HEK293 (cell line): ENCODE measurements around the gene TMEM231.

Experiments
- CTCF ChIA-PET: fragments of 350-600 bp; formaldehyde crosslinking; extraction: SDS; loops from one replicate; lab custom pipeline; 2021; ENCODE audit warnings: antibody characterized with exemption; lab: Yijun Ruan, JAX
- POLR2A ChIA-PET: fragments of 300-600 bp; formaldehyde crosslinking; extraction: SDS; loops from one replicate; lab custom pipeline; 2020; ENCODE audit warnings: antibody characterized with exemption, inconsistent platforms; lab: Yijun Ruan, JAX
- H3K27ac ChIP-seq: fragments of 200-500 bp; sonication (Bioruptor generic); 2 replicates; pipeline ENCODE4 v1.5.1; 2014; ENCODE audit warnings: low read depth, low read length, control low read depth, inconsistent platforms; ENCODE audit errors: extremely low read depth
- H3K36me3 ChIP-seq, 2 experiments: fragments of 200-500 bp in 1 of 2; sonication (Bioruptor generic) in 1 of 2; 1 replicate in 1 of 2; 2 replicates in 1 of 2; pipeline ENCODE4 v1.5.1; 2014 to 2017; ENCODE audit warnings: inconsistent platforms in 2 of 2, low read length in 2 of 2; ENCODE audit not compliant: control insufficient read depth in 2 of 2, insufficient read depth in 1 of 2
- H3K4me1 ChIP-seq: fragments of 200-500 bp; sonication (Bioruptor generic); 2 replicates; pipeline ENCODE4 v1.5.1; 2014; ENCODE audit warnings: mild to moderate bottlenecking, low read length, inconsistent platforms; ENCODE audit not compliant: control insufficient read depth, insufficient read depth
- H3K4me3 ChIP-seq: 2 replicates; pipeline ENCODE4 v1.5.1; 2011; ENCODE audit warnings: low read depth, mild to moderate bottlenecking, control low read depth, low read length, moderate library complexity
- H3K9me3 ChIP-seq: fragments of 200-500 bp; sonication (Bioruptor generic); 2 replicates; pipeline ENCODE4 v1.5.1; 2014; ENCODE audit warnings: low read depth, low read length, inconsistent platforms; ENCODE audit not compliant: control insufficient read depth, insufficient read depth
- FEZF1 ChIP-seq: fragments of 450-650 bp; formaldehyde crosslinking; IDR thresholded peaks from 2 replicates; pipeline ENCODE4 v1.5.1; 2016; ENCODE audit warnings: missing biosample characterization, missing genetic modification characterization
- HOXC10 ChIP-seq: sonication (generic); formaldehyde crosslinking; IDR thresholded peaks from 2 replicates; pipeline ENCODE4 v1.8.1; 2023; ENCODE audit warnings: mild to moderate bottlenecking, missing genetic modification reagents
- KLF10 ChIP-seq: fragments of 450-650 bp; IDR thresholded peaks from 2 replicates; pipeline ENCODE4 v1.5.1; 2018; ENCODE audit warnings: missing biosample characterization, mild to moderate bottlenecking, missing genetic modification characterization
- KLF16 ChIP-seq: fragments of 450-650 bp; formaldehyde crosslinking; IDR thresholded peaks from 2 replicates; pipeline ENCODE4 v1.5.1; 2017; ENCODE audit warnings: missing biosample characterization, missing genetic modification characterization
- PRDM4 ChIP-seq: fragments of 450-650 bp; formaldehyde crosslinking; IDR thresholded peaks from 2 replicates; pipeline ENCODE4 v1.5.1; 2017; ENCODE audit warnings: missing biosample characterization, missing genetic modification characterization
- REST ChIP-seq: fragments of 450-650 bp; formaldehyde crosslinking; IDR thresholded peaks from 2 replicates; pipeline ENCODE4 v1.5.1; 2016; ENCODE audit warnings: missing biosample characterization, missing genetic modification characterization
- SETDB1 ChIP-seq: IDR thresholded peaks from one replicate; pipeline ENCODE4 v1.6.1; 2017; ENCODE audit warnings: mild to moderate bottlenecking, low read length, moderate library complexity, mixed read lengths; ENCODE audit not compliant: insufficient read length
- ZBTB26 ChIP-seq: fragments of 450-650 bp; formaldehyde crosslinking; optimal IDR thresholded peaks from 2 replicates; pipeline ENCODE3; 2016; ENCODE audit warnings: missing biosample characterization, mild to moderate bottlenecking, missing genetic modification characterization
- ZBTB7A ChIP-seq: fragments of 450-650 bp; formaldehyde crosslinking; IDR thresholded peaks from 2 replicates; pipeline ENCODE4 v1.5.1; 2016; ENCODE audit warnings: low read depth, missing biosample characterization, missing genetic modification characterization
- ZBTB8A ChIP-seq: fragments of 450-650 bp; formaldehyde crosslinking; IDR thresholded peaks from 2 replicates; pipeline ENCODE4 v1.5.1; 2016; ENCODE audit warnings: missing biosample characterization, missing genetic modification characterization
- ZNF112 ChIP-seq: fragments of 450-650 bp; formaldehyde crosslinking; IDR thresholded peaks from 2 replicates; pipeline ENCODE4 v1.5.0; 2017; ENCODE audit warnings: missing biosample characterization, missing genetic modification characterization
- ZNF175 ChIP-seq: fragments of 450-650 bp; formaldehyde crosslinking; IDR thresholded peaks from 2 replicates; pipeline ENCODE4 v1.5.1; 2016; ENCODE audit warnings: missing biosample characterization, missing genetic modification characterization
- ZNF324 ChIP-seq: fragments of 450-650 bp; formaldehyde crosslinking; IDR thresholded peaks from 2 replicates; pipeline ENCODE4 v1.5.1; 2016; ENCODE audit warnings: missing biosample characterization, missing genetic modification characterization
- ZNF521 ChIP-seq: fragments of 450-650 bp; formaldehyde crosslinking; IDR thresholded peaks from 2 replicates; pipeline ENCODE4 v1.5.1; 2017; ENCODE audit warnings: missing biosample characterization, mild to moderate bottlenecking, missing genetic modification characterization
- ZNF585B ChIP-seq: fragments of 450-650 bp; formaldehyde crosslinking; IDR thresholded peaks from 2 replicates; pipeline ENCODE4 v1.5.1; 2016; ENCODE audit warnings: missing biosample characterization, missing genetic modification characterization
- ZNF596 ChIP-seq: fragments of 450-650 bp; IDR thresholded peaks from 2 replicates; pipeline ENCODE4 v1.5.0; 2018; ENCODE audit warnings: missing biosample characterization, mild to moderate bottlenecking, missing genetic modification characterization, moderate library complexity
- ZNF623 ChIP-seq: fragments of 450-650 bp; formaldehyde crosslinking; IDR thresholded peaks from 2 replicates; pipeline ENCODE4 v1.5.1; 2016; ENCODE audit warnings: missing biosample characterization, missing genetic modification characterization
- ZNF624 ChIP-seq: fragments of 450-650 bp; formaldehyde crosslinking; IDR thresholded peaks from 2 replicates; pipeline ENCODE4 v1.5.1; 2017; ENCODE audit warnings: missing biosample characterization, missing genetic modification characterization
- ZNF658 ChIP-seq: fragments of 450-650 bp; formaldehyde crosslinking; IDR thresholded peaks from 2 replicates; pipeline ENCODE4; 2016; ENCODE audit warnings: missing biosample characterization, missing genetic modification characterization
- ZNF664 ChIP-seq: fragments of 450-650 bp; formaldehyde crosslinking; IDR thresholded peaks from 2 replicates; pipeline ENCODE4 v1.5.1; 2016; ENCODE audit warnings: missing biosample characterization, missing genetic modification characterization
- ZSCAN18 ChIP-seq: fragments of 450-650 bp; formaldehyde crosslinking; IDR thresholded peaks from 2 replicates; pipeline ENCODE4 v1.5.1; 2016; ENCODE audit warnings: missing biosample characterization, missing genetic modification characterization
- ZSCAN30 ChIP-seq: fragments of 450-650 bp; IDR thresholded peaks from 2 replicates; pipeline ENCODE4 v1.5.1; 2018; ENCODE audit warnings: missing biosample characterization, mild to moderate bottlenecking, missing genetic modification characterization, moderate library complexity
- TF ChIP-seq, protein P1 (sequence below): fragments of 450-650 bp; formaldehyde crosslinking; IDR thresholded peaks from 2 replicates; pipeline ENCODE4 v1.5.1; 2016; ENCODE audit warnings: missing biosample characterization, missing genetic modification characterization

Gene TMEM231

GRCh38 chr16:75529959-75530358 lies 26.1 kb downstream of the TMEM231 start:
- ChIA-PET CTCF (no interaction called here), POLR2A (no interaction called here)
- H3K36me3 ChIP-seq: no peaks in the 10 kb centered on the region
- H3K27ac ChIP-seq: no peak overlapping the region
- no peaks in the 10 kb centered on the region for H3K4me1 ChIP-seq
- H3K4me3 ChIP-seq: no peak overlapping the region
- TF ChIP-seq SETDB1 (no peak), ZNF112 (no peak), ZNF175 (tag by site-specific recombination) (no peak), ZBTB26 (no peak), ZSCAN30 (no peak), ZBTB7A (no peak), ZNF324 (tag by site-specific recombination) (no peak), KLF16 (no peak), PRDM4 (tag by site-specific recombination) (no peak), ZSCAN18 (tag by site-specific recombination) (no peak)
- no peaks in the 10 kb centered on the region for H3K9me3 ChIP-seq

DNA sequence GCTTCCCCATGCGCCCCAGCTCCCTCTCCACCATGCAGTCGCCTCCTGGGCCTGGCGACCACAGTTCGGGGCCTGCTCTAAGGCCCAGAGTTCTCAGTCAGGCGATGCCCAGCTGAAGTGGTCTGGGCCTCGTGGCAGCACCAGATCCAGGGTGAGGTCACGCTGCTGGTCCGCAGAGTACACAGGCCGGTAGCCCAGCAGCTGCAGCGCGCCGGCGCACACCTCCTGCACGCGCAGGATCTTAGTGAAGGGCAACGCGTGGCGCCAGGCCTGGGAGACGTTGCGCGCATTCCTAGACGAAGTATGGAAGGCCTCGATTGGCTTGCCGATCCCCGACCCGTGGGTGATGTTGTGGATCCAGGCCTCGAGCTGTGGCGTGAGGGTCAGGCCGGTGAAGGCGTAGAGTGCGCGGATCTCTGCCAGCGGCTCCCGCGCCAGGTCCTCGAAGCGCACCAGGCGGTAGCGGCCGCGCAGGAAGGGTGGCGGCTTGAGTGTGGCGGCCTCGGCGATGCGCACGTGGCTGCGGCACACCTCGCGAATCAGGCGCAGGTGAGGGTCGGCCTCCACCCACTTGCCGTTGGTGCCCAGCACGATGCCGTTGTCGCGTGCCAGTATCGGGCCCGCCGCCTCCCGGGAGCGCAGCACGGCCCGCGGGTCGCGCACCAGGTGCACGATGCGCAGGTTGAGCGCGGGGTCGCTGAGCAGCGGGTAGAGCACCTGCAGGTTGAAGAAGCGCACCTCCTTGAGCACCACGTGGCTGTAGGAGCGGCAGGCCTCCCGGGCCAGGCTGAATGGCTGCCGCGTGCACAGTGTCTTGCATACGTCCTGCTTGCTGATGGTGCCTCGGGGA lies 26.8 kb downstream of the TMEM231 start:
- Histone ChIP-seq H3K27ac (no peak overlapping the region), H3K36me3 (no peaks in the 10 kb centered on the region), H3K4me1 (no peaks in the 10 kb centered on the region), H3K9me3 (no peaks in the 10 kb centered on the region), H3K4me3 (no peak overlapping the region)
- POLR2A ChIA-PET: no interaction called here
- TF ChIP-seq ZNF664 (tag by site-specific recombination) (no peak), ZBTB8A (tag by site-specific recombination) (no peak), ZNF624 (no peak), KLF10 (tag by site-specific recombination) (no peak)
- CTCF ChIA-PET: interaction anchor here (1.0 kb wide), 1 partner anchor 58 kb away, joined by 3 read pairs; no protein-coding TSS in a partner anchor

DNA sequence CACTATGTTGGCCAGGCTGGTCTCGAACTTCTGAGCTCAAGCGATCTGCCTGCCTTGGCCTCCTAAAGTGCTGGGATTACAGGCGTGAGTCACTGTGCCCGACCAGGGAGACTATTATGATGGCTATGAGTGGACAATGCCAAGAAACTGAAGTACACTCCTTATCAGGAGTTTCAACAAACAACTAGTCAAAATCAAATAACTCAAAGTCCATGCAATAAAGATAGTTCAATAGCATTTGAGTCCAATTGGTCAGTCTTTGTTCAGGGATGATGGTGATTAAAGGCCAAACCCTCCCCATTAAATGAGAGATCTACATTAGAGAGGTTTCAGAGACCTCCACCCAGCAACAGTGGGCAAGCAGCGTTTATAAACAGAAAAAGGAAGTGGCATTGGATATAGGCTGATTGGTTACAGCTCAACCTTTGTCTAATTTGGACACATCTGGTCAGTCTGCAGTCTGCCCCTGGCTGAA lies 28.2 kb downstream of the TMEM231 start:
- CTCF ChIA-PET: interaction anchor here (1.0 kb wide), 1 partner anchor 56 kb away, joined by 3 read pairs; no protein-coding TSS in a partner anchor
- H3K36me3 ChIP-seq: no peaks in the 10 kb centered on the region
- no peaks in the 10 kb centered on the region for H3K9me3 ChIP-seq
- POLR2A ChIA-PET: interaction anchor here (0.6 kb wide), 1 partner anchor 12 kb away, joined by 4 read pairs; no protein-coding TSS in a partner anchor
- no peak overlapping the region for H3K4me3 ChIP-seq
- no peak overlapping the region for H3K27ac ChIP-seq
- H3K4me1 ChIP-seq: no peaks in the 10 kb centered on the region
- TF ChIP-seq, protein P1, sequence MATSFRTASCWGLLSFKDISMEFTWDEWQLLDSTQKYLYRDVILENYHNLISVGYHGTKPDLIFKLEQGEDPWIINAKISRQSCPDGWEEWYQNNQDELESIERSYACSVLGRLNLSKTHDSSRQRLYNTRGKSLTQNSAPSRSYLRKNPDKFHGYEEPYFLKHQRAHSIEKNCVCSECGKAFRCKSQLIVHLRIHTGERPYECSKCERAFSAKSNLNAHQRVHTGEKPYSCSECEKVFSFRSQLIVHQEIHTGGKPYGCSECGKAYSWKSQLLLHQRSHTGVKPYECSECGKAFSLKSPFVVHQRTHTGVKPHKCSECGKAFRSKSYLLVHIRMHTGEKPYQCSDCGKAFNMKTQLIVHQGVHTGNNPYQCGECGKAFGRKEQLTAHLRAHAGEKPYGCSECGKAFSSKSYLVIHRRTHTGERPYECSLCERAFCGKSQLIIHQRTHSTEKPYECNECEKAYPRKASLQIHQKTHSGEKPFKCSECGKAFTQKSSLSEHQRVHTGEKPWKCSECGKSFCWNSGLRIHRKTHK: no peak
- TF ChIP-seq ZNF623 (no peak), ZNF596 (no peak), FEZF1 (tag by site-specific recombination) (no peak), ZNF585B (tag by site-specific recombination) (no peak), HOXC10 (CRISPR knock-in tag) (no peak), REST (tag by site-specific recombination) (no peak), ZNF658 (tag by site-specific recombination) (no peak), ZNF521 (tag by site-specific recombination) (no peak)
